ENCODE measurements around the gene FOSL1. TPM values are rescaled to one million over a fixed set of nuclear protein-coding genes. Genes with fewer than 3 reads are reported as not detected.

The FOSL1 gene
- total and polyA plus RNA-seq, 2 of the 13 experiments (the other 11 are each of a cell fraction or from before 2014, with no cell fraction given) = 4.0 to 4.1 TPM

DNA sequence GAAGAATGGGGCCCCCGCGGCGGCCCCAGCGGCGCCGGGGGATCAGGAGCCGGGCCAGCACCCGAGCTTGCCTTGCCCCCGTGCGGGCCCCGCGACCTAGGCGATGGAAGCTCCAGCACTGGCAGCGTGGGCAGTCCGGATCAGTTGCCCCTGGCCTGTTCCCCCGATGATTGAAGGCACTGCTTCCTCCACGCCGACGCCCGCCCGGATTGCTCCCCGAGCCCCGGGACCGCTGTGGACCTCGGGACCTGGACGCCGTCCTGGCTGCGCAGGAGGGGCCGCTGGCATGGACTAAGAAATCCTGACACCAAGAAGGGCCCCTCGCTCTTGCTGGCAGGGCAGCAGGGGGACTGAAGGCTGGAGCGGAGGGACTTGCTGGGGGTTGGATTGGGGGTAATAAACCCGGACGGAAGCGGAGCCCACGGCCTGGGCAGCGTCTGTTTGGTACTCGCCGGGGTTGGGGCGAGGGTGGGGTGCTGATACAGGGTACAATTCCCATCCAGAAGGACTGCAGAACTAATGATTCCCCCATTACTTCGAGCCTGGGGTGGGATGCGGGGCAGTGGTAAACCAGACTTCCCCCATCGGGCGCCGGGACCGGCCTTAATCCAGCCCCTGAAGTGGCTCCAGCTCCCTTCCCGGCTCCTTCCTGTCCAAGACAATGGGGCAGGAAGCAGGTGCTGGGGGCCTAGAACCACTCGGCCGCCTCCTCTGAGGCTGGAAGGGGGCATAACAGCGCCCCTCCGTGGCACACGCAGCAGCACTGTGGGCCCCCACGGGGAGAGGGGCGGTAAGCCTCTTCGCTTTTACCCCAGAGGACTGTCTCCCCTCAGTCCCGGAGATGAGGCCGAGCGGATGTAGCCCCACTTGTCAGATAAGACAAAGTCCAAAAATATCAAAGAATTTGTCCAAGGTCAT is 8.7 kb downstream of the FOSL1 start (continued):
- peak; percentile 38; the same call in 1 of the 2 replicates for TF ChIP-seq SOX5 (CRISPR knock-in tag; IDR thresholded peaks at IDR 0.05; ENCODE audit: borderline replicate concordance)
- no peak for TF ChIP-seq ZKSCAN1 (IDR thresholded peaks at IDR 0.05; ENCODE audit: low read length)
- peak; percentile 52; the same call in 1 of the 2 replicates for TF ChIP-seq ZNF629 (CRISPR knock-in tag; conservative IDR thresholded peaks at IDR 0.05)
- peak; percentile 70; the same call in 1 of the 2 replicates for TF ChIP-seq YEATS4 (CRISPR knock-in tag; IDR thresholded peaks at IDR 0.05; ENCODE audit: borderline replicate concordance)
- TF ChIP-seq, protein P1, sequence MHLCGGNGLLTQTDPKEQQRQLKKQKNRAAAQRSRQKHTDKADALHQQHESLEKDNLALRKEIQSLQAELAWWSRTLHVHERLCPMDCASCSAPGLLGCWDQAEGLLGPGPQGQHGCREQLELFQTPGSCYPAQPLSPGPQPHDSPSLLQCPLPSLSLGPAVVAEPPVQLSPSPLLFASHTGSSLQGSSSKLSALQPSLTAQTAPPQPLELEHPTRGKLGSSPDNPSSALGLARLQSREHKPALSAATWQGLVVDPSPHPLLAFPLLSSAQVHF (CRISPR knock-in tag; IDR thresholded peaks at IDR 0.05) = no peak
- TF ChIP-seq NBN (conservative IDR thresholded peaks at IDR 0.05) = no peak
- TF ChIP-seq, protein P2, sequence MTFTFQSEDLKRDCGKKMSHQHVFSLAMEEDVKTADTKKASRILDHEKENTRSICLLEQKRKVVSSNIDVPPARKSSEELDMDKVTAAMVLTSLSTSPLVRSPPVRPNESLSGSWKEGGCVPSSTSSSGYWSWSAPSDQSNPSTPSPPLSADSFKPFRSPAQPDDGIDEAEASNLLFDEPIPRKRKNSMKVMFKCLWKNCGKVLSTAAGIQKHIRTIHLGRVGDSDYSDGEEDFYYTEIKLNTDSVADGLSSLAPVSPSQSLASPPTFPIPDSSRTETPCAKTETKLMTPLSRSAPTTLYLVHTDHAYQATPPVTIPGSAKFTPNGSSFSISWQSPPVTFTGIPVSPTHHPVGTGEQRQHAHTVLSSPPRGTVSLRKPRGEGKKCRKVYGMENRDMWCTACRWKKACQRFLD (CRISPR knock-in tag; IDR thresholded peaks at IDR 0.05; ENCODE audit: borderline replicate concordance) = no peak; the same call in 1 of the 2 replicates
- TF ChIP-seq, protein P3, sequence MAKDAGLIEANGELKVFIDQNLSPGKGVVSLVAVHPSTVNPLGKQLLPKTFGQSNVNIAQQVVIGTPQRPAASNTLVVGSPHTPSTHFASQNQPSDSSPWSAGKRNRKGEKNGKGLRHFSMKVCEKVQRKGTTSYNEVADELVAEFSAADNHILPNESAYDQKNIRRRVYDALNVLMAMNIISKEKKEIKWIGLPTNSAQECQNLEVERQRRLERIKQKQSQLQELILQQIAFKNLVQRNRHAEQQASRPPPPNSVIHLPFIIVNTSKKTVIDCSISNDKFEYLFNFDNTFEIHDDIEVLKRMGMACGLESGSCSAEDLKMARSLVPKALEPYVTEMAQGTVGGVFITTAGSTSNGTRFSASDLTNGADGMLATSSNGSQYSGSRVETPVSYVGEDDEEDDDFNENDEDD (CRISPR knock-in tag; IDR thresholded peaks at IDR 0.05; ENCODE audit: borderline replicate concordance) = no peak
- peak; percentile 13 for TF ChIP-seq XRCC5 (optimal IDR thresholded peaks at IDR 0.05; ENCODE audit: low read length)
- peak; percentile 18; the same call in 1 of the 2 replicates for TF ChIP-seq ZNF264 (CRISPR knock-in tag; IDR thresholded peaks at IDR 0.05)
- peak; percentile 24 for TF ChIP-seq ZNF883 (CRISPR knock-in tag; IDR thresholded peaks at IDR 0.05; ENCODE audit: not compliant biosample characterization)
- no peak for TF ChIP-seq ZNF484 (CRISPR knock-in tag; IDR thresholded peaks at IDR 0.05; ENCODE audit: borderline replicate concordance, low read depth)
- no peak for TF ChIP-seq RFX5 (IDR thresholded peaks at IDR 0.05; ENCODE audit: low read depth, low read length)
- TF ChIP-seq ZNF773 (CRISPR knock-in tag; IDR thresholded peaks at IDR 0.05; ENCODE audit: borderline replicate concordance) = no peak
- 0 out of 2 replicates have a peak, but pooled peaks have one; percentile 38 for TF ChIP-seq ZMYM2 (CRISPR knock-in tag; IDR thresholded peaks at IDR 0.05)
- TF ChIP-seq NFKBIZ (CRISPR knock-in tag; IDR thresholded peaks at IDR 0.05) = no peak
- TF ChIP-seq, protein P4, sequence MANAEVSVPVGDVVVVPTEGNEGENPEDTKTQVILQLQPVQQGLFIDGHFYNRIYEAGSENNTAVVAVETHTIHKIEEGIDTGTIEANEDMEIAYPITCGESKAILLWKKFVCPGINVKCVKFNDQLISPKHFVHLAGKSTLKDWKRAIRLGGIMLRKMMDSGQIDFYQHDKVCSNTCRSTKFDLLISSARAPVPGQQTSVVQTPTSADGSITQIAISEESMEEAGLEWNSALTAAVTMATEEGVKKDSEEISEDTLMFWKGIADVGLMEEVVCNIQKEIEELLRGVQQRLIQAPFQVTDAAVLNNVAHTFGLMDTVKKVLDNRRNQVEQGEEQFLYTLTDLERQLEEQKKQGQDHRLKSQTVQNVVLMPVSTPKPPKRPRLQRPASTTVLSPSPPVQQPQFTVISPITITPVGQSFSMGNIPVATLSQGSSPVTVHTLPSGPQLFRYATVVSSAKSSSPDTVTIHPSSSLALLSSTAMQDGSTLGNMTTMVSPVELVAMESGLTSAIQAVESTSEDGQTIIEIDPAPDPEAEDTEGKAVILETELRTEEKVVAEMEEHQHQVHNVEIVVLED (CRISPR knock-in tag; IDR thresholded peaks at IDR 0.05; ENCODE audit: borderline replicate concordance) = no peak
- peak; percentile 64; the same call in 1 of the 2 replicates for TF ChIP-seq ZNF777 (CRISPR knock-in tag; IDR thresholded peaks at IDR 0.05)
- no peak for TF ChIP-seq ZNF549 (CRISPR knock-in tag; IDR thresholded peaks at IDR 0.05)
- TF ChIP-seq MED8 (CRISPR knock-in tag; IDR thresholded peaks at IDR 0.05; ENCODE audit: insufficient replicate concordance) = no peak
- TF ChIP-seq, protein P5, sequence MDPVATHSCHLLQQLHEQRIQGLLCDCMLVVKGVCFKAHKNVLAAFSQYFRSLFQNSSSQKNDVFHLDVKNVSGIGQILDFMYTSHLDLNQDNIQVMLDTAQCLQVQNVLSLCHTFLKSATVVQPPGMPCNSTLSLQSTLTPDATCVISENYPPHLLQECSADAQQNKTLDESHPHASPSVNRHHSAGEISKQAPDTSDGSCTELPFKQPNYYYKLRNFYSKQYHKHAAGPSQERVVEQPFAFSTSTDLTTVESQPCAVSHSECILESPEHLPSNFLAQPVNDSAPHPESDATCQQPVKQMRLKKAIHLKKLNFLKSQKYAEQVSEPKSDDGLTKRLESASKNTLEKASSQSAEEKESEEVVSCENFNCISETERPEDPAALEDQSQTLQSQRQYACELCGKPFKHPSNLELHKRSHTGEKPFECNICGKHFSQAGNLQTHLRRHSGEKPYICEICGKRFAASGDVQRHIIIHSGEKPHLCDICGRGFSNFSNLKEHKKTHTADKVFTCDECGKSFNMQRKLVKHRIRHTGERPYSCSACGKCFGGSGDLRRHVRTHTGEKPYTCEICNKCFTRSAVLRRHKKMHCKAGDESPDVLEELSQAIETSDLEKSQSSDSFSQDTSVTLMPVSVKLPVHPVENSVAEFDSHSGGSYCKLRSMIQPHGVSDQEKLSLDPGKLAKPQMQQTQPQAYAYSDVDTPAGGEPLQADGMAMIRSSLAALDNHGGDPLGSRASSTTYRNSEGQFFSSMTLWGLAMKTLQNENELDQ (CRISPR knock-in tag; IDR thresholded peaks at IDR 0.05; ENCODE audit: borderline replicate concordance) = no peak
- TF ChIP-seq IRX3 (CRISPR knock-in tag; IDR thresholded peaks at IDR 0.05; ENCODE audit: borderline replicate concordance, low read depth) = no peak
